ENCODE data around the gene NDUFS4. TPM values are rescaled to one million over a fixed set of nuclear protein-coding genes. Genes with fewer than 3 reads are reported as not detected.

Gene NDUFS4
- total and polyA plus RNA-seq, 2 of the 4 experiments (the other 2 are of a cell fraction): 34.2 to 70.1 TPM

- CTCF ChIA-PET: no interaction called here
- Histone ChIP-seq H3K9me1 (ENCODE audit: insufficient read depth, low read length) (no peaks in the 10 kb centered on the region), H4K8ac (ENCODE audit: low read depth in 2 of 2, low read length in 2 of 2) (no peak overlapping the region), H3K56ac (ENCODE audit: extremely low read depth, insufficient read depth, low read length) (no peak overlapping the region), H3K9me3 (ENCODE audit: control insufficient read depth, insufficient read depth, low read length) (peaks cover 10% of the 10 kb centered on the region), H3K18ac (ENCODE audit: low read depth, low read length) (no peak overlapping the region), H3K9ac (ENCODE audit: low read depth, low read length) (no peak overlapping the region), H3K4ac (ENCODE audit: low read depth, low read length) (no peak overlapping the region), H3K79me1 (ENCODE audit: low read depth in 1 of 2, low read length in 2 of 2) (no peaks in the 10 kb centered on the region), H3K4me1 (ENCODE audit: control insufficient read depth, insufficient read depth, low read length) (no peaks in the 10 kb centered on the region), H3K27me3 (ENCODE audit: control insufficient read depth, insufficient read depth, low read length) (no peaks in the 10 kb centered on the region), H2BK20ac (ENCODE audit: low read depth, low read length) (no peak overlapping the region), H4K5ac (ENCODE audit: low read depth, low read length) (no peak overlapping the region), H3K27ac (ENCODE audit: insufficient read depth, low read length) (no peak overlapping the region), H2AK9ac (replicated peaks; ENCODE audit: low read depth, low read length, poor library complexity) (no peak overlapping the region), H4K91ac (ENCODE audit: insufficient read depth, low read depth, low read length) (no peak overlapping the region), H2BK120ac (ENCODE audit: low read depth, low read length) (no peak overlapping the region), H4K20me1 (ENCODE audit: insufficient read depth, low read length) (no peaks in the 10 kb centered on the region), H2BK15ac (ENCODE audit: low read depth, low read length) (no peak overlapping the region), H3K36me3 (ENCODE audit: control insufficient read depth, insufficient read depth, low read length) (no peaks in the 10 kb centered on the region), H2BK5ac (ENCODE audit: low read depth, low read length, poor library complexity, severe bottlenecking) (no peak overlapping the region), H2AFZ (replicated peaks; ENCODE audit: low read length, poor library complexity) (no peak overlapping the region), H3K23ac (ENCODE audit: low read depth, low read length) (no peak overlapping the region), H3K4me3 (ENCODE audit: insufficient read depth, low read depth, low read length) (no peak overlapping the region), H2AK5ac (ENCODE audit: low read depth, low read length) (no peak overlapping the region), H3K14ac (replicated peaks; ENCODE audit: low read depth, low read length) (no peak overlapping the region), H3K4me2 (ENCODE audit: low read depth, low read length) (no peak overlapping the region)
- POLR2A ChIA-PET (ENCODE audit: unreplicated experiment): no interaction called here
- TF ChIP-seq ELK1 (IDR thresholded peaks at IDR 0.05; ENCODE audit: borderline replicate concordance, low read depth, low read length) (no peak), CTCF (conservative IDR thresholded peaks at IDR 0.05; ENCODE audit: low read depth, low read length) (no peak), CEBPB (IDR thresholded peaks at IDR 0.05; ENCODE audit: low read depth, low read length) (no peak)
- dilution Hi-C loops (cut with HindIII; ENCODE audit: low sequenced_read_pairs, unreplicated experiment): no loop called here
- DNase-seq (no peak), ATAC-seq (ENCODE audit: low read depth) (no peak)
- intact Hi-C loops (cut with micrococcal nuclease): no loop called here
- no TSS peak for BruUV-seq (replicated peaks)
- in situ Hi-C loops (cut with MboI; ENCODE audit: low sequenced_read_pairs): no loop called here
Measured at GRCh38 chr5:53691014-53691413, 130.6 kb downstream of the NDUFS4 start.
